Kidney epithelial cell (primary cell): ENCODE results near the gene PSPN. TPM values are rescaled to one million over a fixed set of nuclear protein-coding genes. Genes with fewer than 3 reads are reported as not detected.
A peak's percentile ranks its signal among the peaks of the same experiment; 100 is the strongest.

Source experiments
- DNase-seq: peaks from one replicate; pipeline ENCODE4 v3.0.0-alpha.2; 2010; ENCODE audit warnings: low read depth
- H3K27me3 ChIP-seq: 2 replicates; pipeline ENCODE4 v1.6.0; 2011; ENCODE audit warnings: low read length; ENCODE audit not compliant: control insufficient read depth, insufficient read depth
- H3K36me3 ChIP-seq: 2 replicates; pipeline ENCODE4 v1.5.1; 2011; ENCODE audit warnings: low read length; ENCODE audit not compliant: control insufficient read depth, insufficient read depth
- H3K4me3 ChIP-seq: 2 replicates; pipeline ENCODE4 v1.5.1; 2011; ENCODE audit warnings: low read depth, mild to moderate bottlenecking, control low read depth, low read length
- CTCF ChIP-seq: IDR thresholded peaks from 2 replicates; pipeline ENCODE4 v1.5.1; 2011; ENCODE audit warnings: mild to moderate bottlenecking, moderate library complexity, low read length, control low read depth, inconsistent platforms; ENCODE audit not compliant: insufficient read depth, poor library complexity, severe bottlenecking
- total RNA-seq: library from RNA; depleted of rRNA; stranded (reverse); fragments of >200 nt; gene quantifications from 2 replicates; pipeline ENCODE4 v1.2.3, GENCODE V29; 2015

Gene PSPN
- total RNA-seq, 1 donor from 2014 or later: 1.5 TPM

GRCh38 chr19:6394831-6395230 lies 19.1 kb upstream of the PSPN start:
- Histone ChIP-seq H3K27me3 (no peaks in the 10 kb centered on the region), H3K4me3 (no peak overlapping the region), H3K36me3 (peaks cover 2% of the 10 kb centered on the region)
- no peak for DNase-seq
- no peak for TF ChIP-seq CTCF

GRCh38 chr19:6393983-6394412 lies 18.3 kb upstream of the PSPN start:
- no peak for TF ChIP-seq CTCF
- peaks cover 2% of the 10 kb centered on the region for H3K36me3 ChIP-seq
- H3K4me3 ChIP-seq: peak overlapping the region; percentile 88
- no peak for DNase-seq
- H3K27me3 ChIP-seq: no peaks in the 10 kb centered on the region

- TF ChIP-seq CTCF: no peak
- Histone ChIP-seq H3K4me3 (peak within 1 kb of the TSS; percentile 88), H3K27me3 (no peaks in the 10 kb centered on the region), H3K36me3 (peaks cover 2% of the 10 kb centered on the region)
- DNase-seq: peak; percentile 72
Measured at GRCh38 chr19:6393074-6393982, 17.6 kb upstream of the PSPN start, which contains the start of gene GTF2F1. Gene GTF2F1 (minus strand): TSS chr19:6393164. CDS start chr19:6392995, 169 bp downstream.

GRCh38 chr19:6392221-6393073 lies 16.7 kb upstream of the PSPN start:
- peak overlapping the region; percentile 88 for H3K4me3 ChIP-seq
- peaks cover 2% of the 10 kb centered on the region for H3K36me3 ChIP-seq
- TF ChIP-seq CTCF: no peak
- DNase-seq: no peak
- H3K27me3 ChIP-seq: no peaks in the 10 kb centered on the region

GRCh38 chr19:6387372-6387771 lies 11.6 kb upstream of the PSPN start:
- TF ChIP-seq CTCF: no peak
- Histone ChIP-seq H3K27me3 (no peaks in the 10 kb centered on the region), H3K4me3 (no peak overlapping the region), H3K36me3 (peaks cover 2% of the 10 kb centered on the region)
- DNase-seq: no peak
